ENCODE measurements around the gene ACO2.
"Not testable (repeated sequence)": the region's sequence is repeated elsewhere in the genome, so short reads cannot be mapped to it uniquely, and the experiment has no call there.

Gene ACO2

DNA sequence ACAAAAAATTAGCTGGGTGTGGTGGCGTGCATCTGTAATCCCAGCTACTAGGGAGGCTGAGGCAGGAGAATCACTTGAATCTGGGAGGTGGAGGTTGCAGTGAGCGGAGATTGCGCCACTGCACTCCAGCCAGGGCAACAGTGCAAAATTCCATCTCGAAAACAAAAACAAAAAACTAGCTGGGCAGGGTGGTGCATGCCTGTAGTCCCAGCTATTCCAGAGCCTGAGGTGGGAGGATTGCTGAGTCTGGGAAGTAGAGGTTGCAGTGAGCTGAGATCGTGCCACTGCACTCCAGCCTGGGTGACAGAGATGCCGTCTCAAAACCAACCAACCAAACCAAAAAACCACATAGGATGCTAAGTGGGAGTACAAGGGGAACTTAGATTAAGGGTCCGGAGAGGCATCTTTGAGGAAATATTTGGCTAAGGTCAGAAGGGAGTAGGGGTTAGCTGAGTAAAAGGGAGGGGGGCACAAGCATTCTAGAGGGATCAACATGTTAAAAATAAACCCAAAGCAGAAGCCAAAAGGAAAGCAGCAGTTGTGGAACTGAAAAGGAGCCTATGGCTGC is 10.7 kb upstream of the ACO2 start:
- Histone ChIP-seq H3K27me3 (ENCODE audit: low read depth, low read length) (no peaks in the 10 kb centered on the region), H3K4me1 (ENCODE audit: low read length) (no peaks in the 10 kb centered on the region), H3K4me3 (ENCODE audit: low read length) (no peak overlapping the region), H4K20me1 (ENCODE audit: insufficient read depth, low read length) (no peaks in the 10 kb centered on the region), H3K79me2 (ENCODE audit: low read length) (0 out of 2 replicates have a peak, but pooled peaks cover 3% of the 10 kb centered on the region), H3K9ac (ENCODE audit: low read length) (no peak overlapping the region), H3K9me3 (ENCODE audit: insufficient read depth, low read length) (no peaks in the 10 kb centered on the region), H3K36me3 (replicated peaks; ENCODE audit: low read depth, low read length) (peaks cover 27% of the 10 kb centered on the region), H2AFZ (ENCODE audit: low read depth, low read length) (no peak overlapping the region), H3K27ac (ENCODE audit: low read length) (no peak overlapping the region), H3K4me2 (ENCODE audit: low read length) (no peak overlapping the region)
- TF ChIP-seq EZH2phosphoT487 (IDR thresholded peaks at IDR 0.05; ENCODE audit: low read depth), result no peak
- no peak for TF ChIP-seq CTCF (IDR thresholded peaks at IDR 0.05; ENCODE audit: low read depth, low read length)

GRCh38 chr22:41459431-41459830 is 9.5 kb upstream of the ACO2 start:
- TF ChIP-seq EZH2phosphoT487 (IDR thresholded peaks at IDR 0.05; ENCODE audit: low read depth), result no peak
- Histone ChIP-seq H3K36me3 (replicated peaks; ENCODE audit: low read depth, low read length) (peaks cover 35% of the 10 kb centered on the region), H3K9ac (ENCODE audit: low read length) (no peak overlapping the region), H3K27ac (ENCODE audit: low read length) (no peak overlapping the region), H2AFZ (ENCODE audit: low read depth, low read length) (no peak overlapping the region), H3K4me3 (ENCODE audit: low read length) (no peak overlapping the region), H3K27me3 (ENCODE audit: low read depth, low read length) (no peaks in the 10 kb centered on the region), H4K20me1 (ENCODE audit: insufficient read depth, low read length) (no peaks in the 10 kb centered on the region), H3K79me2 (ENCODE audit: low read length) (peaks cover 11% of the 10 kb centered on the region), H3K9me3 (ENCODE audit: insufficient read depth, low read length) (no peaks in the 10 kb centered on the region), H3K4me2 (ENCODE audit: low read length) (no peak overlapping the region), H3K4me1 (ENCODE audit: low read length) (no peaks in the 10 kb centered on the region)

DNA sequence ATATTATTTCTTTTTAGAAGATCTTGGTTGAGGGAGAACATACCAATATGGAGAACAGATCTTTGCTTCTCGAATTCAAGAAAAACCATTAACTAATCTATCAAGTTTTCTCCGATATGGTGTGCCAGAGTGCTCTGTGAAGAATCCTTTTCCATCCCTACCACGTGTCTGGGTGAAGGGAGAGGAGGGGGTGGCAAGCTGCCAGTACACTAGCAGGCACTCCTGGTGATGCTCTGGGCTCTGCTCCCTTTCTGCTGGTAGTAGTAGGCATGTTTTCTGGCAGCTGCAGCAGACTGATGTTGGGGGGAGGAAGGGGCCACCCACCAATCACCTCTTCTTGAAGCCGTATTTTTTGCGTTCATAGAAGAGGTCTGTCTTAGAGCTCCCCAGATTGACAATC is 8.8 kb upstream of the ACO2 start:
- not testable (repeated sequence) for H3K4me2 ChIP-seq (ENCODE audit: low read length); H3K4me3 ChIP-seq (ENCODE audit: low read length); H4K20me1 ChIP-seq (ENCODE audit: insufficient read depth, low read length); H3K9me3 ChIP-seq (ENCODE audit: insufficient read depth, low read length); H2AFZ ChIP-seq (ENCODE audit: low read depth, low read length); H3K4me1 ChIP-seq (ENCODE audit: low read length); H3K9ac ChIP-seq (ENCODE audit: low read length); H3K27ac ChIP-seq (ENCODE audit: low read length); H3K27me3 ChIP-seq (ENCODE audit: low read depth, low read length)
- peaks cover 41% of the 10 kb centered on the region for H3K36me3 ChIP-seq (replicated peaks; ENCODE audit: low read depth, low read length)
- peaks cover 16% of the 10 kb centered on the region for H3K79me2 ChIP-seq (ENCODE audit: low read length)

DNA sequence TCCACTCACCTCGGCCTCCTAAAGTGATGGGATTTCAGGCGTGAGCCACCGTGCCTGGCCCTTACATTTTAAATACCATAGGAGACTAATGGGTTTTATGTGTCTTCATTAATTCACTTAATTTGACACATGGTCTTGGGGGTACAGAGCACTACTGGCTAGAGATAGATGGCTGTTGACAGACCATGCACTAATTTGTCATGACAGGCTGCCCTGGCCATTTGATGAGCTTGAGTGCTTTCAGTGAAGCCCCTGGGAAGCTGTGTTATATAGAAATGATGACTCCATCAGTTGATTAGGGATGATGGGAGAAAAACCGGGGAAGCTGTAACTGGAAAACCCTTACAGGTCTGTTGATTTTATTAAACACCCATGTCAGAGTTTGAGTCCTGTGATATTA is 7.0 kb upstream of the ACO2 start:
- no peak overlapping the region for H3K4me3 ChIP-seq (ENCODE audit: low read length)
- H3K27ac ChIP-seq (ENCODE audit: low read length), result no peak overlapping the region
- no peaks in the 10 kb centered on the region for H3K27me3 ChIP-seq (ENCODE audit: low read depth, low read length)
- TF ChIP-seq EZH2phosphoT487 (IDR thresholded peaks at IDR 0.05; ENCODE audit: low read depth) (no peak), CTCF (IDR thresholded peaks at IDR 0.05; ENCODE audit: low read depth, low read length) (no peak)
- H3K36me3 ChIP-seq (replicated peaks; ENCODE audit: low read depth, low read length), result peaks cover 53% of the 10 kb centered on the region
- no peaks in the 10 kb centered on the region for H4K20me1 ChIP-seq (ENCODE audit: insufficient read depth, low read length)
- no peak overlapping the region for H3K9ac ChIP-seq (ENCODE audit: low read length)
- peaks cover 29% of the 10 kb centered on the region for H3K79me2 ChIP-seq (ENCODE audit: low read length)
- no peaks in the 10 kb centered on the region for H3K4me1 ChIP-seq (ENCODE audit: low read length)
- no peak overlapping the region for H3K4me2 ChIP-seq (ENCODE audit: low read length)
- H3K9me3 ChIP-seq (ENCODE audit: insufficient read depth, low read length), result no peaks in the 10 kb centered on the region
- no peak overlapping the region for H2AFZ ChIP-seq (ENCODE audit: low read depth, low read length)

GRCh38 chr22:41469218-41469851 is 418 bp downstream of the ACO2 start:
- no peaks in the 10 kb centered on the region for H4K20me1 ChIP-seq (ENCODE audit: insufficient read depth, low read length)
- peaks cover 30% of the 10 kb centered on the region for H3K36me3 ChIP-seq (replicated peaks; ENCODE audit: low read depth, low read length)
- peak overlapping the region; percentile 77 for H3K27ac ChIP-seq (ENCODE audit: low read length)
- peak overlapping the region; percentile 93 for H3K4me2 ChIP-seq (ENCODE audit: low read length)
- peak overlapping the region; percentile 84 for H3K9ac ChIP-seq (ENCODE audit: low read length)
- peak overlapping the region; percentile 9; the same call in 1 of the 2 replicates for H2AFZ ChIP-seq (ENCODE audit: low read depth, low read length)
- H3K4me3 ChIP-seq (ENCODE audit: low read length), result peak overlapping the region; percentile 79
- H3K27me3 ChIP-seq (ENCODE audit: low read depth, low read length), result no peaks in the 10 kb centered on the region
- H3K4me1 ChIP-seq (ENCODE audit: low read length), result peaks cover 18% of the 10 kb centered on the region
- H3K9me3 ChIP-seq (ENCODE audit: insufficient read depth, low read length), result no peaks in the 10 kb centered on the region
- TF ChIP-seq CTCF (IDR thresholded peaks at IDR 0.05; ENCODE audit: low read depth, low read length) (peak; percentile 27; the same call in 1 of the 2 replicates), EZH2phosphoT487 (IDR thresholded peaks at IDR 0.05; ENCODE audit: low read depth) (no peak)
- peaks cover 87% of the 10 kb centered on the region for H3K79me2 ChIP-seq (ENCODE audit: low read length)
